AG04450 (cell line): ENCODE results near the gene HMGA1. TPM values are rescaled to one million over a fixed set of nuclear protein-coding genes. Genes with fewer than 3 reads are reported as not detected.

Experiments
- CTCF ChIA-PET: fragments of 300-600, 350-600 bp; formaldehyde crosslinking; extraction: SDS; loops from one replicate; lab custom pipeline; 2022; ENCODE audit warnings: antibody characterized with exemption, inconsistent platforms; lab: Charles Lee
- POLR2A ChIA-PET: fragments of 350-600 bp; formaldehyde crosslinking; extraction: SDS; loops from one replicate; lab custom pipeline; 2021; ENCODE audit warnings: antibody characterized with exemption, inconsistent platforms; lab: Yijun Ruan, JAX
- DNase-seq: peaks from one replicate; pipeline ENCODE4 v3.0.0-alpha.2; 2011; ENCODE audit warnings: low read depth, low spot score
- H3K27ac ChIP-seq: one replicate; pipeline ENCODE4 v1.5.1; 2012; ENCODE audit warnings: low read depth, low read length, control low read depth
- H3K27me3 ChIP-seq: one replicate; pipeline ENCODE4 v1.6.0; 2012; ENCODE audit warnings: low read length; ENCODE audit not compliant: control insufficient read depth, insufficient read depth
- H3K4me3 ChIP-seq: 2 replicates; pipeline ENCODE4 v1.5.1; 2011; ENCODE audit warnings: mild to moderate bottlenecking, low read depth, low read length, control low read depth
- H3K9me3 ChIP-seq: 2 replicates; pipeline ENCODE4 v1.5.1; 2012; ENCODE audit warnings: low read length; ENCODE audit not compliant: control insufficient read depth, insufficient read depth
- polyA plus RNA-seq: library from polyadenylated mRNA; depleted of rRNA; stranded (reverse); fragments of >200 nt; gene quantifications from 2 replicates; pipeline ENCODE4 v1.2.3, GENCODE V29; 2011
- TF ChIP-seq, protein P1 (sequence below): IDR thresholded peaks from 2 replicates; pipeline ENCODE4 v1.5.1; 2011; ENCODE audit warnings: low read depth, low read length, control low read depth, inconsistent platforms

Gene HMGA1
- polyA plus RNA-seq, 1 experiment = 142 TPM

DNA sequence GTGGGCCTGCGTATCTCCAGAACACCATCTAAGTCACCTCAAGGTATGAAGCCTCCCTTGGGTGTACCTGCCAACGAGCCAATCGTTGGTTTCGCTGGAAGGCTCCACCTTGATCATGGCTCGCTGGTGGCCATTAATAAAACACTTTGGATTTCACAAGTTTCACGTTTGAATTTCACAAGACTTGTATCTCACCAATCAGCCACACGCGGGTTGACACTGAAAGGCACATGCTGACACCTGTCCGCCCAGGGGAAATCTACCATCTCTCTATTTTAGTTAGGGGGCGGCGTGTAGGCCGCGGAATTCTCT, 586 bp upstream of the HMGA1 start:
- Histone ChIP-seq H3K27me3 (no peaks in the 10 kb centered on the region), H3K4me3 (peak overlapping the region; percentile 73), H3K9me3 (no peaks in the 10 kb centered on the region; the same call in 1 of the 2 replicates), H3K27ac (peak overlapping the region; percentile 68)
- no peak for DNase-seq
- ChIA-PET POLR2A (interaction anchor here (1.0 to 1.7 kb wide), 3 partner anchors 12 to 190 kb away, joined by 3 to 9 read pairs (median 4); no protein-coding TSS in a partner anchor), CTCF (no interaction called here)
- TF ChIP-seq, protein P1, sequence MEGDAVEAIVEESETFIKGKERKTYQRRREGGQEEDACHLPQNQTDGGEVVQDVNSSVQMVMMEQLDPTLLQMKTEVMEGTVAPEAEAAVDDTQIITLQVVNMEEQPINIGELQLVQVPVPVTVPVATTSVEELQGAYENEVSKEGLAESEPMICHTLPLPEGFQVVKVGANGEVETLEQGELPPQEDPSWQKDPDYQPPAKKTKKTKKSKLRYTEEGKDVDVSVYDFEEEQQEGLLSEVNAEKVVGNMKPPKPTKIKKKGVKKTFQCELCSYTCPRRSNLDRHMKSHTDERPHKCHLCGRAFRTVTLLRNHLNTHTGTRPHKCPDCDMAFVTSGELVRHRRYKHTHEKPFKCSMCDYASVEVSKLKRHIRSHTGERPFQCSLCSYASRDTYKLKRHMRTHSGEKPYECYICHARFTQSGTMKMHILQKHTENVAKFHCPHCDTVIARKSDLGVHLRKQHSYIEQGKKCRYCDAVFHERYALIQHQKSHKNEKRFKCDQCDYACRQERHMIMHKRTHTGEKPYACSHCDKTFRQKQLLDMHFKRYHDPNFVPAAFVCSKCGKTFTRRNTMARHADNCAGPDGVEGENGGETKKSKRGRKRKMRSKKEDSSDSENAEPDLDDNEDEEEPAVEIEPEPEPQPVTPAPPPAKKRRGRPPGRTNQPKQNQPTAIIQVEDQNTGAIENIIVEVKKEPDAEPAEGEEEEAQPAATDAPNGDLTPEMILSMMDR = no peak

DNA sequence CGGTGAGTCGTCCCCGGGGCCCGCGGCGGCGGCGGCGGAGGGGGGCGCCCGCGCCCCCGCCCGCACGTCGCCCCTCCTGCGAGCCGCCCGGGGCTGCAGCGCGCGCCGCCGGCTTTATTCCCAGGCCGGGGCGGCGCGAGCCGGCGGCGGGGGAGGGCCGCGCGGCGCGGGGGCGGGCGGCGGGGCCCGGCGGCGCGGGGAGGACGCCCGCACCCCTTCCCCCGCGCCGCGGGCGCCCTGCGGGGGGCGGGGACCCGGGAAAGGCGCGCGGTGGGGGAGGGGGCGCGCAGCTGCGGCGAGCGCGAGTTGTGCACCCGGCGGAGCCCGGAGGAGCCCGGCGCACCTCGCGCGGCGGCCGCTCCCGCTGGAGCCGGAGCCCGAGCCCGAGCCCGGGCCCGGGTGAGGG, 646 bp downstream of the HMGA1 start:
- no peaks in the 10 kb centered on the region; the same call in 1 of the 2 replicates for H3K9me3 ChIP-seq
- TF ChIP-seq, protein P1 = no peak
- H3K4me3 ChIP-seq = peak overlapping the region; percentile 73
- H3K27ac ChIP-seq = peak overlapping the region; percentile 31
- no peaks in the 10 kb centered on the region for H3K27me3 ChIP-seq
- DNase-seq = no peak
- CTCF ChIA-PET = interaction anchor here (0.6 to 0.7 kb wide), 2 partner anchors 31 to 68 kb away, joined by 5 to 8 read pairs; no protein-coding TSS in a partner anchor
- POLR2A ChIA-PET = interaction anchor here (0.5 to 1.7 kb wide), 11 partner anchors 7 to 189 kb away, joined by 3 to 9 read pairs (median 4); partner anchors contain the start of gene SMIM29

DNA sequence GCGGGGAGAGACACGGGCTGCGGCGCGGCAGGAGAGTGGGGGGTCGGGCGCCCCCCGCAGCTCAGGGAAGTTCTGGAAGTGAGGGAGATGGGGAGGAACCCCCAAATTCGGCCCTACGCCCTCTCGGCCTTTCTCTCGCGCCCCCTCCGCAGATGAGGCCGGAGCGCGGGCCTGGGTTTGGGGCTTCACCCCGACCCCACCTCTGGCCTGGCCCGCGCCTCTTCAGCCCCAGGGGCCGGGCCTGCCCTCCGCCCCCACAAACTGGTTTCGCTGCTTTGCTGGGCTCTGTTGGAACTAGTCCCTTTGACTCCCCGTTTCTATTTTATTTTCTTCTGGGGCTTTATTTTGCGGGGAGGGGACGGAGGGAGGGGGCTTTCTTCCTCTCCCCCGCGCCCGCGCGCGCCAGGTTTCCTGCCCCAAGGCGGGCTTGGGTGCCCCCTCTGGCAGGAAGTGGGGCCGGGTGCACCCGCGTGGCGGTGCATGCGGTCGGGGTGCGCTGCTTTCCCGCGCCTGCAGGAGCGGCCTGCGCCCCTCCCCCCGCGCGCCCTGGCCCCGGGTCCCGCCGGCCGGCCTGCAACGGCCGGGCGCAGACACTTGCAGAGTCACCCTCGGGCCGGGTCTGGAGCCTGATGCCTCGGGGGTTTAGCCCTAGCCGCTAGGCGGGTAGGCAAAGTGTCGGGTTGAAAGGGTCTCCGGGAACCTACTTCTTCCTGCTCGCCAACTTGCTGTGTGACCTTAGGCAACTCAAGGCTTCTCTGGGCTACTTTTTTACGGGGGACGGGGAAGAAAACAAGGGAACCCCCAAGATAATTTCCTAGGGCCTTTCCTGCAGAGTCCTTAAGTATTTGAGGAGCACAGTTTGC, 1.3 kb downstream of the HMGA1 start:
- TF ChIP-seq, protein P1 = peak; percentile 42
- Histone ChIP-seq H3K4me3 (peak overlapping the region; percentile 73), H3K9me3 (no peaks in the 10 kb centered on the region; the same call in 1 of the 2 replicates), H3K27me3 (no peaks in the 10 kb centered on the region), H3K27ac (peak overlapping the region; percentile 57)
- POLR2A ChIA-PET = interaction anchor here (1.0 to 1.7 kb wide), 2 partner anchors 14 to 178 kb away, joined by 4 to 9 read pairs; no protein-coding TSS in a partner anchor
- CTCF ChIA-PET = no interaction called here
- no peak for DNase-seq

DNA sequence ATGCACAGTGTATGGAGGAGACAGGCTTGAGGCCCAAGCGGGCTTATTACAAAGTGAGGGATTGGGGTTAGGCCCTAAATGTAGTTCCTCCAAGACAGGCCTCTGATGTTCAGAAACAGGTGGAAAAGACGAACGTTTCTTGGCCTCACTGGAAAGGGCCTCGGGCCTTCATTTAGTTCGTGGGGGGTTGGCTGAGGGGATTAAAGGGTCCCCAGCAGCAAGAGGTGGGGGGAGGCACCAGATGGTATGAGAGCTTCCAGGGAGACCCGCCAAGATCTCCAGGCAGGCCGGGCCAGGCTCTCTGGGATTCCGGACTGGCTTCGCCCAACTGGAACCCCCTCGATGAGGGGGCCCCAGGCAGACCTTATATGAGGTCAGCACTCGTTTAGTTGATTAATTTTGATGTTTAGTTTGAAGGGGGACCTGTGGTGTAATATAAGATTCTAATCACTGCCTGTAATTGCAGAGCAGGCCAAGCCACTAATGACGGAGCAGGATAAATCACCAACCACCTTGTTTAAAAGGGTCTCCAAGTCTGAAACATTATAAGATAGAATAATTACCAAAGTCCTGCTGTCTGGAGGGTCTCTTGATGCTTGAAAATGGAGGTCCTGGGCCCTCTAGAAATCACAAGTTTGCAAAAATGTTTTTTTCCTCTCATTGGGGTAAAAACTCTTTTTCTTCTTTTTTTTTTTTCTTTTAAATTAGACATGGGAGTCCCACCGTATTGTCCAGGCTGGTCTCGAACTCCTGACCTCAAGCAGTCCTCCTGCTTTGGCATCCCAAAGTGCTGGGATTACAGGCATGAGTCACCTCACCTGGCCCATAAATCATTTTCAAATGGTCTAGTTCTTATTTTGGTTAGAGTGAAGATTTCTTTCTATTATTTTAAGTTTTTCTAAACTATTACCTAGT, 2.2 kb downstream of the HMGA1 start:
- Histone ChIP-seq H3K27ac (peak overlapping the region; percentile 57), H3K9me3 (no peaks in the 10 kb centered on the region; the same call in 1 of the 2 replicates), H3K4me3 (peak overlapping the region; percentile 73), H3K27me3 (no peaks in the 10 kb centered on the region)
- ChIA-PET POLR2A (no interaction called here), CTCF (no interaction called here)
- TF ChIP-seq, protein P1 = no peak
- no peak for DNase-seq
